ENCODE measurements around the gene NFATC4.
A peak's percentile ranks its signal among the peaks of the same experiment; 100 is the strongest.

The NFATC4 gene

GRCh38 chr14:24390701-24391468, 22.9 kb downstream of the NFATC4 start:
- POLR2A ChIA-PET = interaction anchor here (1.5 kb wide), 1 partner anchor 11 kb away, joined by 6 read pairs; no protein-coding TSS in a partner anchor
- no peak for DNase-seq (ENCODE audit: low read depth, low spot score)

DNA sequence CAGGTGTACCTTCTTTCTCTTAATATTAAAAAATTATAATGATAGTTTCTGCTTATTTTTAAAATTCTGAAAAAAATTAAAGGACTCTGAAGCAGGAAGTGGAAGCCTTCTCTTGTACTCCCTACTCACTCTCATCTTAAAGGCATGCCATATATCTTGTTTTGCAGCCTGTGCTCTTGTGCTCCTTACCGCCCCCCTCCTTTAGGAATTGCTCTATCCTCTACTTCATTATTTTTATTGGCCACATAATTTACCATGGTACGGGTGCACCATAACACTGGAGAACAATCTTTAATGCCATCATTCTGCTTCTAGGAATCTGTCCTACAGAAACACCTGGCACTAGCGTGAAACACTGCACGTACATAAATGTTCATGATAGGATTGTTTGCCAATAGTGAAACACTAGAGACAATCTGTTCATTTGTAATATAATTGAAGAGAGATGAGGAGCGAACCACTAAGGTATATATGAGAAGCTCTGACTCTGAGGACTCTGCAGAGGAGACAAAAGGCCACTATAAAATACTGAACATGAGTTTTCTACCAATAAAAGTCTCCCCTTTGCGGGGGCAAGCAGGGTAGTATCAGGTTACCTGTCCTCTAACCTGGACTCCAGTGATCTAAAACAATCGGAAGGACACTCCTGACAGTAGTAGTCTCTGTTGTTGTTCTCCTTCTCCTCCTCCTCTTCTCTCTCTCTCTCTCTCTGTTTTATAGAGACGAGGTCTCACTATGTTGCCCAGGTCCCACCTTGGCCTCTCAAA, 24.5 kb downstream of the NFATC4 start:
- CTCF ChIA-PET = interaction anchor here (0.8 to 1.6 kb wide), 4 partner anchors 19 to 59 kb away, joined by 3 to 5 read pairs (median 4); no protein-coding TSS in a partner anchor
- no peak overlapping the region; the same call in 1 of the 2 replicates for H3K4me3 ChIP-seq (ENCODE audit: low read depth, low read length)
- TF ChIP-seq, protein P1, sequence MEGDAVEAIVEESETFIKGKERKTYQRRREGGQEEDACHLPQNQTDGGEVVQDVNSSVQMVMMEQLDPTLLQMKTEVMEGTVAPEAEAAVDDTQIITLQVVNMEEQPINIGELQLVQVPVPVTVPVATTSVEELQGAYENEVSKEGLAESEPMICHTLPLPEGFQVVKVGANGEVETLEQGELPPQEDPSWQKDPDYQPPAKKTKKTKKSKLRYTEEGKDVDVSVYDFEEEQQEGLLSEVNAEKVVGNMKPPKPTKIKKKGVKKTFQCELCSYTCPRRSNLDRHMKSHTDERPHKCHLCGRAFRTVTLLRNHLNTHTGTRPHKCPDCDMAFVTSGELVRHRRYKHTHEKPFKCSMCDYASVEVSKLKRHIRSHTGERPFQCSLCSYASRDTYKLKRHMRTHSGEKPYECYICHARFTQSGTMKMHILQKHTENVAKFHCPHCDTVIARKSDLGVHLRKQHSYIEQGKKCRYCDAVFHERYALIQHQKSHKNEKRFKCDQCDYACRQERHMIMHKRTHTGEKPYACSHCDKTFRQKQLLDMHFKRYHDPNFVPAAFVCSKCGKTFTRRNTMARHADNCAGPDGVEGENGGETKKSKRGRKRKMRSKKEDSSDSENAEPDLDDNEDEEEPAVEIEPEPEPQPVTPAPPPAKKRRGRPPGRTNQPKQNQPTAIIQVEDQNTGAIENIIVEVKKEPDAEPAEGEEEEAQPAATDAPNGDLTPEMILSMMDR (IDR thresholded peaks at IDR 0.05; ENCODE audit: insufficient read depth, low read length, missing control alignments) = peak; percentile 11
- POLR2A ChIA-PET = no interaction called here
- DNase-seq (ENCODE audit: low read depth, low spot score) = no peak

More at GRCh38 chr14:24390701-24391468, 22.9 kb downstream of the NFATC4 start:
- CTCF ChIA-PET = interaction anchor here (0.6 to 3.2 kb wide), 10 partner anchors 8 to 67 kb away, joined by 3 to 15 read pairs (median 5); partner anchors contain the start of genes ADCY4 and NYNRIN
- TF ChIP-seq, protein P1 (IDR thresholded peaks at IDR 0.05; ENCODE audit: insufficient read depth, low read length, missing control alignments) = no peak
- H3K4me3 ChIP-seq (ENCODE audit: low read depth, low read length) = no peak overlapping the region

DNA sequence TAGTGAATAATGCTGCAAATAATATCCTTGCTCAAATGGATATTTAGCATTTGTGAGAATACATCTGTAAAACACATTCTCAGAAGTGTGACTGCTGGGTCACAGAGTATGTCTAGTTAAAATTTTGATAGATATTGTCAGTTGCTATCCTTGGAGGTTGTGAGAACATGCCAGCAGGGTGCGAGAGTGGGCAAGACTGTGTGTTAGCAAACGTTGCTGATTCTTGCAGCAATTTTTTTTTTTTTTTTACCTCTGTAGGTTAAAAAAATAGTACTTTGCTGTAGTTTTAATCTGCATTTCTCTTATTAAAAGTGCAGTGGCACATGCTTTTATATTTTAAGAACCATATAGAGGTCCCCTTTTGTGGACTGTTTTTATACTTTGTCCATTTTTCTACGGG, 26.3 kb downstream of the NFATC4 start:
- no peak for DNase-seq (ENCODE audit: low read depth, low spot score)
- CTCF ChIA-PET = interaction anchor here (0.8 to 4.2 kb wide), 2 partner anchors 28 to 61 kb away, joined by 3 to 29 read pairs; partner anchors contain the start of gene ADCY4
- POLR2A ChIA-PET = no interaction called here
- TF ChIP-seq, protein P1 (IDR thresholded peaks at IDR 0.05; ENCODE audit: insufficient read depth, low read length, missing control alignments) = no peak
- H3K4me3 ChIP-seq (ENCODE audit: low read depth, low read length) = no peak overlapping the region

DNA sequence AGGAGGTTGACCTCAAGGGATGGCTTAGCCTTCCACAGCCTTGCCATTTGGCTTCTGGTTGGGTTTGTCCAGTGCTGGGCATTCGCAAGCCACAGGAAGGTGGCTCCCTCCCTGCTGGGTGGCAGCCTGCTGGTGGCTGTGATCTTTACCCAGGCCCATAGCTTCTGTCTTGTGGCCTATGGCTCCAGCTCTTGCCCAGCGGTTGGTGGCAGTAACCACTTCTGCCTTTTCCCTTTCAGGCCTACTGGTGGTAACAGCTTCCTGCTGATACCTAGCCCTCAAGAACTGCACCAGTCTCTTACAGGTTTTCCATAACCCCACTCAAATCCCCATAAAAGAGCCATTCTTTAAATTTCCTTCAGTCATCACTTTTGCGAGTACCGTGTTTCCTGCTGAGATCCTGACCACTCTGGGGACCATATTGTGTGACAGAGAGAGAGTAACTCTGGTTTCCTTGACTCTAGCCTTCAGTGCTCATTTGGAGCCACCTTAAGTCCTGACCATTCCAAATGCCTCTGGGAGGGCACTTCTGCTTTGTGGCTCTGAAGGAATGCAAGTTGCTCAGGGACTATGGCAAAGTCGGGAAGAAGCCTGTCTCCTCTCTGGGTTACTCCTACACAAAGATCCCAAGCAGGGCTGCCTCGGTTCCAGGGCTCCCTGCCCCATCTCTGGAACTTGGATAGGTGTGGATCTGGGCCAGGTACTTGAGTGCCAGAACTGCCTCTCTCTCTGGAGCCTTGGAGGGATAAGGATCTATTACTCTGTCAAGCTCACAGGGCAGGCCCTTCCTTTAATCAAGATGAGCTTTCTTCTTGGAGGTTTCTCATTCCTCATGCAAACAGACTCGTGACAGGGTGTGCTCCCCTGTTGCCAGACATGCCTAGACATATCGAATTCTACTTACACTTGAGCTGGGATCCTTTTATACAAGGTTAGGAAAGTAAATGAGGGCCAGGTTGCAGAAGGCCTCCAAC, 27.9 kb downstream of the NFATC4 start:
- no peak for DNase-seq (ENCODE audit: low read depth, low spot score)
- TF ChIP-seq, protein P1 (IDR thresholded peaks at IDR 0.05; ENCODE audit: insufficient read depth, low read length, missing control alignments) = no peak
- ChIA-PET POLR2A (interaction anchor here (0.8 kb wide), 1 partner anchor 34 kb away, joined by 4 read pairs; the partner anchor contains the start of gene KHNYN), CTCF (interaction anchor here (0.9 to 4.2 kb wide), 7 partner anchors 16 to 66 kb away, joined by 3 to 29 read pairs (median 5); partner anchors contain the start of gene ADCY4)
- H3K4me3 ChIP-seq (ENCODE audit: low read depth, low read length) = no peak overlapping the region

GRCh38 chr14:24397639-24398292, 29.8 kb downstream of the NFATC4 start:
- CTCF ChIA-PET = interaction anchor here (1.2 to 28.4 kb wide), 7 partner anchors 12 to 89 kb away, joined by 3 to 557 read pairs (median 12); partner anchors contain the start of genes ADCY4, CBLN3 and KHNYN
- H3K4me3 ChIP-seq (ENCODE audit: low read depth, low read length) = peak overlapping the region; percentile 69
- TF ChIP-seq, protein P1 (IDR thresholded peaks at IDR 0.05; ENCODE audit: insufficient read depth, low read length, missing control alignments) = no peak
- POLR2A ChIA-PET = no interaction called here
- no peak for DNase-seq (ENCODE audit: low read depth, low spot score)

Data from AG04449 (cell line).